IMR-90 (cell line): Measurements from ENCODE around the gene DPEP3. TPM values are rescaled to one million over a fixed set of nuclear protein-coding genes. Genes with fewer than 3 reads are reported as not detected.

Source experiments
- ATAC-seq: fragments of 200-7000 bp; cut with Tn5 transposase; 2 replicates; pipeline ENCODE4 v1.9.1; 2020; ENCODE audit warnings: low read depth, mild to moderate bottlenecking, moderate library complexity
- BruUV-seq: library from RNA; stranded (reverse); fragments of 400-500 nt; replicated peaks from 2 replicates; lab custom pipeline; 2021; lab: Mats Ljungman, UMichigan
- CTCF ChIA-PET: fragments of 300-600 bp; formaldehyde crosslinking; extraction: SDS; loops from one replicate; lab custom pipeline; 2021; ENCODE audit warnings: antibody characterized with exemption; lab: Yijun Ruan, JAX
- POLR2A ChIA-PET: fragments of 300-600 bp; sonication (Branson Sonifier 250); formaldehyde crosslinking; loops from one replicate; lab custom pipeline; 2022; ENCODE audit warnings: antibody characterized with exemption; ENCODE audit not compliant: unreplicated experiment; lab: Charles Lee
- DNase-seq: peaks from one replicate; pipeline ENCODE4 v3.0.0; 2013
- H2AFZ ChIP-seq: replicated peaks from 2 replicates; pipeline ENCODE3; 2013; ENCODE audit warnings: low read length, mild to moderate bottlenecking; ENCODE audit not compliant: poor library complexity
- H2AK5ac ChIP-seq: 2 replicates; pipeline ENCODE4 v1.6.1; 2013; ENCODE audit warnings: low read depth, low read length, inconsistent platforms
- H2AK9ac ChIP-seq: replicated peaks from 2 replicates; pipeline ENCODE3; 2013; ENCODE audit warnings: mild to moderate bottlenecking, low read depth, low read length, moderate library complexity; ENCODE audit not compliant: poor library complexity
- H2BK120ac ChIP-seq: 2 replicates; pipeline ENCODE4 v1.6.1; 2013; ENCODE audit warnings: low read depth, low read length, inconsistent platforms
- H2BK15ac ChIP-seq: 3 replicates; pipeline ENCODE4 v1.6.1; 2013; ENCODE audit warnings: low read depth, low read length, inconsistent platforms
- H2BK20ac ChIP-seq: 2 replicates; pipeline ENCODE4 v1.6.1; 2013; ENCODE audit warnings: low read depth, mild to moderate bottlenecking, inconsistent platforms, low read length, moderate library complexity
- H2BK5ac ChIP-seq: 2 replicates; pipeline ENCODE4 v1.6.1; 2013; ENCODE audit warnings: mild to moderate bottlenecking, low read depth, low read length, inconsistent platforms; ENCODE audit not compliant: poor library complexity, severe bottlenecking
- H3K14ac ChIP-seq: replicated peaks from 2 replicates; pipeline ENCODE4 v1.6.1; 2013; ENCODE audit warnings: low read depth, low read length, inconsistent platforms
- H3K18ac ChIP-seq: 2 replicates; pipeline ENCODE4 v1.6.1; 2013; ENCODE audit warnings: low read depth, low read length, control low read depth
- H3K23ac ChIP-seq: 2 replicates; pipeline ENCODE4 v1.6.1; 2013; ENCODE audit warnings: low read depth, low read length, inconsistent platforms
- H3K27ac ChIP-seq: 2 replicates; pipeline ENCODE4 v1.5.1; 2013; ENCODE audit warnings: mild to moderate bottlenecking, control low read depth, low read length; ENCODE audit not compliant: insufficient read depth
- H3K27me3 ChIP-seq: 2 replicates; pipeline ENCODE4 v1.6.1; 2013; ENCODE audit warnings: low read length; ENCODE audit not compliant: control insufficient read depth, insufficient read depth
- H3K36me3 ChIP-seq: 2 replicates; pipeline ENCODE4 v1.6.1; 2013; ENCODE audit warnings: low read length, mixed read lengths; ENCODE audit not compliant: control insufficient read depth, insufficient read depth
- H3K4ac ChIP-seq: 2 replicates; pipeline ENCODE4 v1.6.1; 2013; ENCODE audit warnings: low read depth, low read length, inconsistent platforms
- H3K4me1 ChIP-seq: 2 replicates; pipeline ENCODE4 v1.6.1; 2013; ENCODE audit warnings: low read length, mixed read lengths; ENCODE audit not compliant: control insufficient read depth, insufficient read depth
- H3K4me2 ChIP-seq: 2 replicates; pipeline ENCODE4 v1.6.1; 2013; ENCODE audit warnings: low read depth, mild to moderate bottlenecking, control low read depth, low read length, moderate library complexity
- H3K4me3 ChIP-seq: 2 replicates; pipeline ENCODE4 v1.5.1; 2013; ENCODE audit warnings: low read depth, mild to moderate bottlenecking, control low read depth, low read length, moderate library complexity; ENCODE audit not compliant: insufficient read depth
- H3K56ac ChIP-seq: 2 replicates; pipeline ENCODE4 v1.6.1; 2013; ENCODE audit warnings: low read length, inconsistent platforms; ENCODE audit not compliant: insufficient read depth; ENCODE audit errors: extremely low read depth
- H3K79me1 ChIP-seq, 2 experiments: 2 replicates each; pipeline ENCODE4 v1.6.1; 2013; ENCODE audit warnings: low read length in 2 of 2, inconsistent platforms in 1 of 2, low read depth in 1 of 2
- H3K9ac ChIP-seq: 2 replicates; pipeline ENCODE4 v1.6.1; 2013; ENCODE audit warnings: low read depth, low read length, control low read depth
- H3K9me1 ChIP-seq: 2 replicates; pipeline ENCODE4 v1.6.1; 2013; ENCODE audit warnings: low read length, inconsistent platforms; ENCODE audit not compliant: insufficient read depth
- H3K9me3 ChIP-seq: 2 replicates; pipeline ENCODE4 v1.6.1; 2013; ENCODE audit warnings: low read length; ENCODE audit not compliant: control insufficient read depth, insufficient read depth
- H4K20me1 ChIP-seq: 2 replicates; pipeline ENCODE4 v1.6.1; 2013; ENCODE audit warnings: low read length, inconsistent platforms; ENCODE audit not compliant: insufficient read depth
- H4K5ac ChIP-seq: 2 replicates; pipeline ENCODE4 v1.6.1; 2013; ENCODE audit warnings: mild to moderate bottlenecking, low read depth, low read length, control low read depth
- H4K8ac ChIP-seq, 2 experiments: 2 replicates each; pipeline ENCODE4 v1.6.1; 2013; ENCODE audit warnings: low read depth in 2 of 2, low read length in 2 of 2, control low read depth in 1 of 2, inconsistent platforms in 1 of 2
- H4K91ac ChIP-seq: 2 replicates; pipeline ENCODE4 v1.6.1; 2013; ENCODE audit warnings: low read depth, low read length, inconsistent platforms; ENCODE audit not compliant: insufficient read depth
- CHD1 ChIP-seq: IDR thresholded peaks from 2 replicates; pipeline ENCODE4 v1.6.1; 2012; ENCODE audit warnings: low read depth, low read length, improper control_type of control experiment
- FOS ChIP-seq: fragments of 150-350 bp; IDR thresholded peaks from 2 replicates; pipeline ENCODE4 v1.6.1; 2016; ENCODE audit warnings: low read depth, low read length
- MAFK ChIP-seq: IDR thresholded peaks from 2 replicates; pipeline ENCODE4 v1.6.1; 2012; ENCODE audit warnings: low read depth, low read length, improper control_type of control experiment
- MAZ ChIP-seq: IDR thresholded peaks from 2 replicates; pipeline ENCODE4 v1.6.1; 2012; ENCODE audit warnings: low read depth, mild to moderate bottlenecking, low read length, improper control_type of control experiment, moderate library complexity, borderline replicate concordance
- MXI1 ChIP-seq: IDR thresholded peaks from 2 replicates; pipeline ENCODE4 v1.6.1; 2012; ENCODE audit warnings: low read depth, mild to moderate bottlenecking, low read length, moderate library complexity, borderline replicate concordance
- NFE2L2 ChIP-seq: fragments of 150-350 bp; IDR thresholded peaks from 2 replicates; pipeline ENCODE4 v1.6.1; 2016; ENCODE audit warnings: low read depth, mild to moderate bottlenecking, low read length
- POLR2A ChIP-seq: IDR thresholded peaks from 2 replicates; pipeline ENCODE4 v1.6.1; 2012; ENCODE audit warnings: mild to moderate bottlenecking, low read depth, low read length
- RAD21 ChIP-seq: IDR thresholded peaks from 2 replicates; pipeline ENCODE4 v1.6.1; 2012; ENCODE audit warnings: low read length, improper control_type of control experiment
- RCOR1 ChIP-seq: IDR thresholded peaks from 2 replicates; pipeline ENCODE4 v1.6.1; 2012; ENCODE audit warnings: mild to moderate bottlenecking, low read length, improper control_type of control experiment; ENCODE audit not compliant: insufficient replicate concordance
- SMC3 ChIP-seq: fragments of 150-350 bp; IDR thresholded peaks from 2 replicates; pipeline ENCODE4 v1.6.1; 2016; ENCODE audit warnings: low read depth, mild to moderate bottlenecking, antibody characterized with exemption, low read length, moderate library complexity
- WGBS, 2 experiments: methylation state at CpG; one replicate each; pipeline versions ENCODE4 v1.1.5 to v1.1.7; 2013; ENCODE audit warnings: missing lambda C conversion rate in 2 of 2; ENCODE audit not compliant: insufficient read length in 1 of 2; ENCODE audit errors: extremely low coverage in 2 of 2; 5-methylcytosine and 5-hydroxymethylcytosine counted together
- dilution Hi-C: fragments of 300-500 bp; cut with HindIII; formaldehyde crosslinking; loops from one replicate; pipeline ENCODE4 v1.14.3; 2018; ENCODE audit warnings: low sequenced_read_pairs; ENCODE audit not compliant: unreplicated experiment
- in situ Hi-C: fragments of 300-500 bp; cut with MboI; formaldehyde crosslinking; loops from 3 replicates; pipeline ENCODE4 v1.14.3; 2019; ENCODE audit warnings: low sequenced_read_pairs, inconsistent platforms, mixed read lengths
- intact Hi-C: fragments of 100-400 bp; cut with micrococcal nuclease; formaldehyde crosslinking; loops from 2 replicates; pipeline ENCODE4 v1.10.0; 2022
- polyA plus RNA-seq, 3 experiments: library from polyadenylated mRNA; depleted of rRNA; stranded (reverse); fragments of >200 nt; gene quantifications; 2 replicates each; pipeline ENCODE4 v1.2.3, GENCODE V29; 2012; ENCODE audit warnings: low replicate concordance in 1 of 3
- total RNA-seq: library from RNA; depleted of rRNA; stranded (reverse); fragments of >200 nt; gene quantifications from 2 replicates; pipeline ENCODE4 v1.2.3, GENCODE V29; 2012
- TF ChIP-seq, protein P1 (sequence below): conservative IDR thresholded peaks from 2 replicates; pipeline ENCODE4 v1.5.1; 2012; ENCODE audit warnings: mild to moderate bottlenecking, low read depth, low read length, improper control_type of control experiment
- TF ChIP-seq, protein P2 (sequence below): fragments of 150-350 bp; IDR thresholded peaks from 2 replicates; pipeline ENCODE4 v1.6.1; 2016; ENCODE audit warnings: low read depth, mild to moderate bottlenecking, low read length, moderate library complexity, borderline replicate concordance
- TF ChIP-seq, protein P3 (sequence below): fragments of 150-350 bp; IDR thresholded peaks from 2 replicates; pipeline ENCODE4 v1.6.1; 2017; ENCODE audit warnings: mild to moderate bottlenecking, antibody characterized with exemption, low read length, low read depth

Gene DPEP3
- total and polyA plus RNA-seq, 2 of the 4 experiments (the other 2 are of a cell fraction) = not detected

DNA sequence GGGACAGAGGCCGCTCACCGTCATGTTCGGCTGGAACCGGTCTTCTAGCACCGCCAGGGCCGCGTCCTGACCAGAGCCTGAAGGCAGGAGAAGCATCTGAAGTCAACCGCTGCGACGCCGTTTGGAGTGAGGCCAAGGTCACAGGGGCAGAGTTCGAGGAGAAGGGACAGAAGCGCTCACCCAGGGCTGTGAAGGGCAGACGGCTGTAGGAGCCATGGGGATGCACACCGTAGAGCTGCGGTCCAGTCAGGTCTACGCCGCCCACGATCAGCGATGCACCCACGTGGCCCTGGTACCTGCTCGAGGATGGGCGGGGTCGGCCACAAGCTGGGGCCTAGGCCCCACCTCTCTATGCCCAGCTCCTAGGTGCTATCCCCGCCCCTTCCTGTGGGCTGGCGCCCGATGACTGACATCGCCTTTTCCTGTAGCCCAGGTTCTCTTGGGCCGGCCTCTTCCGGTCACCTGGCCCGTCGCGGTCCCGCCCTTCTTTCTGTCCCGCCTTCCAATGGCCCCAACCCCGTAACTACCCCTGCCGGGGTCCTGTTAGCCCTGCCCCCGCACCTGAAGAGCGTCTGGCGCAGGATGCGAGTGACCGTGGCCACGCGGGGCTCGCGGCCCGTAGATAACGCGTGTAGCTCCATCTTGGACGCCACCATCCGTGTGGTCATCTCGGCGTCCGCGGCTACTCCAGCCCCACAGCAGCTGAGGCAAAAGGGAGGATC, 44.7 kb downstream of the DPEP3 start:
- Histone ChIP-seq H3K9me1 (peaks cover 12% of the 10 kb centered on the region), H3K27me3 (no peaks in the 10 kb centered on the region), H2AK5ac (peak overlapping the region; percentile 98), H4K8ac (peak overlapping the region; percentile 91 to 97), H3K4me3 (peak overlapping the region; percentile 94), H3K9ac (peak overlapping the region; percentile 99), H4K20me1 (peaks cover 14% of the 10 kb centered on the region), H2BK15ac (no peak overlapping the region), H3K4ac (peak overlapping the region; percentile 95), H3K4me1 (peaks cover 11% of the 10 kb centered on the region), H3K18ac (peak overlapping the region; percentile 26), H3K14ac (peak overlapping the region; percentile 99), H3K56ac (peak overlapping the region; percentile 89), H3K36me3 (peaks cover 18% of the 10 kb centered on the region), H2AFZ (peak overlapping the region; percentile 99), H4K5ac (peak overlapping the region; percentile 87), H3K79me1 (peaks cover 14 to 50% of the 10 kb centered on the region in 2 experiments; a peak in 3 of 4 replicates), H3K4me2 (peak overlapping the region; percentile 94), H2BK5ac (peak overlapping the region; percentile 89), H2BK120ac (peak overlapping the region; percentile 55; the same call in 1 of the 2 replicates), H4K91ac (peak overlapping the region; percentile 93), H3K23ac (peak overlapping the region; percentile 97), H2BK20ac (no peak overlapping the region), H3K9me3 (no peaks in the 10 kb centered on the region), H3K27ac (peak overlapping the region; percentile 98), H2AK9ac (peak overlapping the region; percentile 100)
- intact Hi-C loops (loop anchor here (1.0 to 5.0 kb wide), 2 partner anchors 105 to 373 kb away; partner anchors contain the start of gene CTCF), in situ Hi-C loops (loop anchor here (25.0 kb wide), 1 partner anchor 398 kb away; the partner anchor contains the start of gene RIPOR1), dilution Hi-C loops (no loop called here)
- 1% methylated on average over 30 of the region's 55 CpGs; no CpG with 5 or more reads in 1 of the 2 experiments for WGBS, 2 experiments
- peak; percentile 81 for ATAC-seq
- peak; percentile 87 for DNase-seq
- BruUV-seq = no TSS peak
- POLR2A ChIA-PET = interaction anchor here (0.5 to 0.7 kb wide), 3 partner anchors 151 to 414 kb away, joined by 3 read pairs; partner anchors contain the start of gene ACD
- CTCF ChIA-PET = interaction anchor here (0.6 to 3.0 kb wide), 2 partner anchors 18 to 119 kb away, joined by 3 to 16 read pairs; no protein-coding TSS in a partner anchor
- TF ChIP-seq MXI1 (0 out of 2 replicates have a peak, but pooled peaks have one; percentile 60), CHD1 (0 out of 2 replicates have a peak, but pooled peaks have one; percentile 51), RAD21 (no peak), NFE2L2 (no peak), MAFK (no peak), RCOR1 (no peak), FOS (no peak), MAZ (peak; percentile 37; the same call in 1 of the 2 replicates), SMC3 (no peak), POLR2A (peak; percentile 70; the same call in 1 of the 2 replicates)
- TF ChIP-seq, protein P1, sequence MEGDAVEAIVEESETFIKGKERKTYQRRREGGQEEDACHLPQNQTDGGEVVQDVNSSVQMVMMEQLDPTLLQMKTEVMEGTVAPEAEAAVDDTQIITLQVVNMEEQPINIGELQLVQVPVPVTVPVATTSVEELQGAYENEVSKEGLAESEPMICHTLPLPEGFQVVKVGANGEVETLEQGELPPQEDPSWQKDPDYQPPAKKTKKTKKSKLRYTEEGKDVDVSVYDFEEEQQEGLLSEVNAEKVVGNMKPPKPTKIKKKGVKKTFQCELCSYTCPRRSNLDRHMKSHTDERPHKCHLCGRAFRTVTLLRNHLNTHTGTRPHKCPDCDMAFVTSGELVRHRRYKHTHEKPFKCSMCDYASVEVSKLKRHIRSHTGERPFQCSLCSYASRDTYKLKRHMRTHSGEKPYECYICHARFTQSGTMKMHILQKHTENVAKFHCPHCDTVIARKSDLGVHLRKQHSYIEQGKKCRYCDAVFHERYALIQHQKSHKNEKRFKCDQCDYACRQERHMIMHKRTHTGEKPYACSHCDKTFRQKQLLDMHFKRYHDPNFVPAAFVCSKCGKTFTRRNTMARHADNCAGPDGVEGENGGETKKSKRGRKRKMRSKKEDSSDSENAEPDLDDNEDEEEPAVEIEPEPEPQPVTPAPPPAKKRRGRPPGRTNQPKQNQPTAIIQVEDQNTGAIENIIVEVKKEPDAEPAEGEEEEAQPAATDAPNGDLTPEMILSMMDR = no peak
- TF ChIP-seq, protein P2, sequence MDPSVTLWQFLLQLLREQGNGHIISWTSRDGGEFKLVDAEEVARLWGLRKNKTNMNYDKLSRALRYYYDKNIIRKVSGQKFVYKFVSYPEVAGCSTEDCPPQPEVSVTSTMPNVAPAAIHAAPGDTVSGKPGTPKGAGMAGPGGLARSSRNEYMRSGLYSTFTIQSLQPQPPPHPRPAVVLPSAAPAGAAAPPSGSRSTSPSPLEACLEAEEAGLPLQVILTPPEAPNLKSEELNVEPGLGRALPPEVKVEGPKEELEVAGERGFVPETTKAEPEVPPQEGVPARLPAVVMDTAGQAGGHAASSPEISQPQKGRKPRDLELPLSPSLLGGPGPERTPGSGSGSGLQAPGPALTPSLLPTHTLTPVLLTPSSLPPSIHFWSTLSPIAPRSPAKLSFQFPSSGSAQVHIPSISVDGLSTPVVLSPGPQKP = no peak
- TF ChIP-seq, protein P3, sequence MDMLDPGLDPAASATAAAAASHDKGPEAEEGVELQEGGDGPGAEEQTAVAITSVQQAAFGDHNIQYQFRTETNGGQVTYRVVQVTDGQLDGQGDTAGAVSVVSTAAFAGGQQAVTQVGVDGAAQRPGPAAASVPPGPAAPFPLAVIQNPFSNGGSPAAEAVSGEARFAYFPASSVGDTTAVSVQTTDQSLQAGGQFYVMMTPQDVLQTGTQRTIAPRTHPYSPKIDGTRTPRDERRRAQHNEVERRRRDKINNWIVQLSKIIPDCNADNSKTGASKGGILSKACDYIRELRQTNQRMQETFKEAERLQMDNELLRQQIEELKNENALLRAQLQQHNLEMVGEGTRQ = peak; percentile 91
